K562 treated with DMSO at 1 percent for 24 hours (cell line): Measurements from ENCODE around the gene OR5L2. TPM values are rescaled to one million over a fixed set of nuclear protein-coding genes. Genes with fewer than 3 reads are reported as not detected.

Source experiments
- total RNA-seq: library from RNA; unstranded; fragments of 300-600 nt; gene quantifications from 2 replicates; pipeline ENCODE4 v1.2.3, GENCODE V29; 2022; ENCODE audit warnings: low read depth; ENCODE audit not compliant: insufficient read depth

Gene OR5L2
- total RNA-seq: not detected in 2 replicates

GRCh38 chr11:55826919-55827318, at the start of gene OR5L2:
OR5L2 (plus strand) TSS chr11:55827219; CDS start chr11:55827219, 0 bp downstream.

GRCh38 chr11:55795256-55795655, 31.8 kb upstream of the OR5L2 start, which contains the start of gene OR5D14:
OR5D14 (plus strand) TSS chr11:55795556; CDS start chr11:55795556, 0 bp downstream.

GRCh38 chr11:55811067-55811466, 16.0 kb upstream of the OR5L2 start, which contains the start of gene OR5L1:
OR5L1 (plus strand) TSS chr11:55811367; CDS start chr11:55811467, 100 bp downstream.

GRCh38 chr11:55819330-55819729, 7.7 kb upstream of the OR5L2 start, which contains the start of gene OR5D18:
OR5D18 (plus strand) TSS chr11:55819630; CDS start chr11:55819630, 0 bp downstream.

GRCh38 chr11:55838452-55838851, 11.4 kb downstream of the OR5L2 start, which contains the start of gene OR5D16:
OR5D16 (plus strand) TSS chr11:55838752; CDS start chr11:55838752, 0 bp downstream.

Other genes starting within 250 kb of the OR5L2 start
- not detected in 2 replicates for gene OR4C11, start 219.6 kb upstream of the OR5L2 start, total RNA-seq
- gene OR4P4, start 192.1 kb upstream of the OR5L2 start, total RNA-seq: not detected in 2 replicates
- not detected in 2 replicates for gene OR4S2, start 178.9 kb upstream of the OR5L2 start, total RNA-seq
- gene OR4C6, start 165.0 kb upstream of the OR5L2 start, total RNA-seq: not detected in 2 replicates
- not detected in 2 replicates for gene OR5D13, start 53.8 kb upstream of the OR5L2 start, total RNA-seq
- gene OR5D14, start 31.7 kb upstream of the OR5L2 start, total RNA-seq: not detected in 2 replicates
- not detected in 2 replicates for gene OR5L1, start 15.9 kb upstream of the OR5L2 start, total RNA-seq
- not detected in 2 replicates for gene OR5D18, start 7.6 kb upstream of the OR5L2 start, total RNA-seq
- not detected in 2 replicates for gene OR5D16, start 11.5 kb downstream of the OR5L2 start, total RNA-seq
- not detected in 2 replicates for gene TRIM51, start 56.1 kb downstream of the OR5L2 start, total RNA-seq
- gene OR5W2, start 87.4 kb downstream of the OR5L2 start, total RNA-seq: not detected in 2 replicates
- gene OR5I1, start 109.2 kb downstream of the OR5L2 start, total RNA-seq: not detected in 2 replicates
- gene OR10AG1, start 142.7 kb downstream of the OR5L2 start, total RNA-seq: not detected in 2 replicates
- gene OR5F1, start 167.4 kb downstream of the OR5L2 start, total RNA-seq: not detected in 2 replicates
- gene OR5AS1, start 200.4 kb downstream of the OR5L2 start, total RNA-seq: not detected in 2 replicates